SK-N-SH (cell line): ENCODE data around the gene PARD3. TPM values are rescaled to one million over a fixed set of nuclear protein-coding genes. Genes with fewer than 3 reads are reported as not detected.

ENCODE experiments used
- CTCF ChIA-PET: fragments of 300-600, 350-600 bp; formaldehyde crosslinking; extraction: SDS; loops from one replicate; lab custom pipeline; 2021; lab: Yijun Ruan, JAX
- POLR2A ChIA-PET: fragments of 350-600 bp; sonication (Branson Sonifier 250); formaldehyde crosslinking; extraction: SDS; loops from one replicate; lab custom pipeline; 2020; ENCODE audit warnings: antibody characterized with exemption, inconsistent platforms; lab: Yijun Ruan, JAX
- DNase-seq: peaks from one replicate; pipeline ENCODE4 v3.0.0; 2012
- H2AFZ ChIP-seq: fragments of 200-600 bp; sonication (generic); 2 replicates; pipeline ENCODE4 v1.8.1; 2016; ENCODE audit warnings: antibody characterized with exemption, mild to moderate bottlenecking, low read depth
- H3F3A ChIP-seq: fragments of 200-600 bp; sonication (generic); replicated peaks from 2 replicates; pipeline ENCODE3; 2016; ENCODE audit warnings: antibody characterized with exemption, mild to moderate bottlenecking; ENCODE audit not compliant: insufficient read depth
- H3K27ac ChIP-seq, 2 experiments: fragments of 200-500 bp in 1 of 2; fragments of 200-600 bp in 1 of 2; sonication (Bioruptor generic) in 1 of 2; sonication (generic), shearing (Covaris generic) in 1 of 2; 2 replicates each; pipeline versions ENCODE4 v1.5.1 to v1.6.1; 2014 to 2016; ENCODE audit warnings: low read depth in 2 of 2, inconsistent platforms in 1 of 2, low read length in 1 of 2, mild to moderate bottlenecking in 1 of 2, mixed read lengths in 1 of 2
- H3K27me3 ChIP-seq: fragments of 200-600 bp; sonication (generic), shearing (Covaris generic); 2 replicates; pipeline ENCODE4 v1.6.1; 2016; ENCODE audit warnings: mixed run types; ENCODE audit not compliant: insufficient read depth
- H3K36me3 ChIP-seq, 2 experiments: fragments of 200-500 bp in 1 of 2; fragments of 200-600 bp in 1 of 2; sonication (Bioruptor generic) in 1 of 2; sonication (generic) in 1 of 2; replicated peaks in 1 of 2; 2 replicates each; pipeline versions ENCODE3 to v1.5.1; 2014 to 2016; ENCODE audit warnings: low read length in 1 of 2, mild to moderate bottlenecking in 1 of 2; ENCODE audit not compliant: insufficient read depth in 2 of 2, control insufficient read depth in 1 of 2
- H3K4me1 ChIP-seq, 2 experiments: fragments of 200-500 bp in 1 of 2; fragments of 200-600 bp in 1 of 2; sonication (Bioruptor generic) in 1 of 2; sonication (generic), shearing (Covaris generic) in 1 of 2; 2 replicates each; pipeline versions ENCODE4 v1.5.1 to v1.6.1; 2014 to 2016; ENCODE audit warnings: low read depth in 1 of 2, low read length in 1 of 2, mixed run types in 1 of 2; ENCODE audit not compliant: insufficient read depth in 2 of 2, control insufficient read depth in 1 of 2
- H3K4me2 ChIP-seq: fragments of 200-600 bp; sonication (generic), shearing (Covaris generic); 2 replicates; pipeline ENCODE4 v1.6.1; 2017; ENCODE audit warnings: mixed run types
- H3K4me3 ChIP-seq, 2 experiments: fragments of 200-500 bp in 1 of 2; fragments of 200-600 bp in 1 of 2; sonication (Bioruptor generic) in 1 of 2; sonication (generic), shearing (Covaris generic) in 1 of 2; 2 replicates each; pipeline versions ENCODE4 v1.5.1 to v1.8.1; 2014 to 2016; ENCODE audit warnings: low read depth in 2 of 2, inconsistent platforms in 1 of 2, low read length in 1 of 2, mild to moderate bottlenecking in 1 of 2, mixed read lengths in 1 of 2, moderate library complexity in 1 of 2
- H3K79me2 ChIP-seq: fragments of 200-600 bp; sonication (generic); 2 replicates; pipeline ENCODE4 v1.8.1; 2017; ENCODE audit warnings: mild to moderate bottlenecking; ENCODE audit not compliant: insufficient read depth
- H3K9ac ChIP-seq: fragments of 200-600 bp; sonication (generic); 2 replicates; pipeline ENCODE4 v1.6.1; 2017; ENCODE audit warnings: mixed run types
- H3K9me2 ChIP-seq: fragments of 200-600 bp; sonication (generic); 2 replicates; pipeline ENCODE4 v1.6.1; 2017; ENCODE audit warnings: mixed run types
- H3K9me3 ChIP-seq: fragments of 200-600 bp; sonication (generic); 2 replicates; pipeline ENCODE4 v1.6.1; 2017; ENCODE audit warnings: mixed run types, mild to moderate bottlenecking, moderate library complexity
- H4K20me1 ChIP-seq: fragments of 200-600 bp; sonication (generic); 2 replicates; pipeline ENCODE4 v1.6.1; 2017; ENCODE audit warnings: mild to moderate bottlenecking, mixed run types; ENCODE audit not compliant: insufficient read depth
- FOSL2 ChIP-seq: IDR thresholded peaks from 2 replicates; pipeline ENCODE4 v1.4.0; 2012; ENCODE audit warnings: low read depth, mild to moderate bottlenecking, moderate library complexity, borderline replicate concordance
- FOXJ3 ChIP-seq: sonication (generic); formaldehyde crosslinking; IDR thresholded peaks from 2 replicates; pipeline ENCODE4 v1.5.1; 2020; ENCODE audit warnings: mild to moderate bottlenecking, missing genetic modification reagents
- GATA2 ChIP-seq: sonication (generic); formaldehyde crosslinking; IDR thresholded peaks from 2 replicates; pipeline ENCODE4 v1.5.0; 2020; ENCODE audit warnings: mild to moderate bottlenecking, missing genetic modification reagents
- JUND ChIP-seq: IDR thresholded peaks from 2 replicates; pipeline ENCODE4 v1.4.0; 2012
- NRF1 ChIP-seq: IDR thresholded peaks from 2 replicates; pipeline ENCODE4 v1.6.1; 2012; ENCODE audit warnings: low read depth, mild to moderate bottlenecking, low read length
- RAD21 ChIP-seq: IDR thresholded peaks from 2 replicates; pipeline ENCODE4 v1.6.1; 2012; ENCODE audit warnings: mild to moderate bottlenecking, low read length
- RCOR1 ChIP-seq: fragments of 150-350 bp; IDR thresholded peaks from 2 replicates; pipeline ENCODE4 v1.6.1; 2017; ENCODE audit warnings: antibody characterized with exemption, low read length
- RFX5 ChIP-seq: IDR thresholded peaks from 2 replicates; pipeline ENCODE4 v1.6.1; 2012; ENCODE audit warnings: mild to moderate bottlenecking, improper control_type of control experiment, low read length
- SIN3A ChIP-seq: IDR thresholded peaks from 2 replicates; pipeline ENCODE4 v1.6.1; 2012; ENCODE audit warnings: low read depth, mild to moderate bottlenecking, low read length, moderate library complexity, borderline replicate concordance
- TCF12 ChIP-seq: IDR thresholded peaks from 2 replicates; pipeline ENCODE4 v1.4.0; 2012
- TEAD4 ChIP-seq: IDR thresholded peaks from 2 replicates; pipeline ENCODE4 v1.4.0; 2012; ENCODE audit warnings: mild to moderate bottlenecking, borderline replicate concordance; ENCODE audit not compliant: insufficient read depth
- YY1 ChIP-seq: IDR thresholded peaks from 2 replicates; pipeline ENCODE4 v1.4.0; 2012; ENCODE audit warnings: low read depth, mild to moderate bottlenecking
- WGBS: methylation state at CpG from one replicate; pipeline ENCODE4 v1.1.6; 2017; ENCODE audit warnings: low lambda C conversion rate; 5-methylcytosine and 5-hydroxymethylcytosine counted together
- polyA plus RNA-seq, 3 experiments: library from polyadenylated mRNA; depleted of rRNA; stranded (reverse); fragments of >200 nt; gene quantifications; 2 replicates each; pipeline ENCODE4 v1.2.3, GENCODE V29; 2012
- TF ChIP-seq, protein P1 (sequence below): IDR thresholded peaks from 2 replicates; pipeline ENCODE4; 2012
- TF ChIP-seq, protein P2 (sequence below): fragments of 150-350 bp; IDR thresholded peaks from 2 replicates; pipeline ENCODE4 v1.6.1; 2016; ENCODE audit warnings: mild to moderate bottlenecking, low read depth, low read length
- TF ChIP-seq, protein P3 (sequence below): IDR thresholded peaks from 2 replicates; pipeline ENCODE4 v1.4.0; 2012; ENCODE audit warnings: low read depth, borderline replicate concordance

Gene PARD3
- polyA plus RNA-seq, 1 of the 3 experiments (the other 2 are of a cell fraction): 29.4 TPM

DNA sequence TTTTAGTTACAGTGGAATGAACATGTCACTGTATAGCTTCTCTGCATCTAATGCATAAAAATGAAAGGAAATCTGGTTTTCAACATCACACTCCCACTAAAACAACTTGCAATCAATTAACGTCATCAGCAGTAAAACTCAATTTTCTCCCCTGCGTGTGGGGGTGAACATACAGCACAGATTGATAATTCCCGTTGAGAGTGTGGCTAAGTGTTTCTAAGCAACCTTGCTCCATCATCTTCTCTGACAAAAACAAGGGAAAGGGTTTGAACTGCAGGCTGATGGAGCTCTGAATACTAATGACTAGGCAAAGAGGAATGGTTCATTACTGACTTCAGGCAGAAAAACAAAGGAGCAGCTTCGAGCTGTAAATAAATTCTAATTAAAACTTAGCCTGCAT is 238.3 kb downstream of the PARD3 start:
- Histone ChIP-seq H3K9me2 (no peaks in the 10 kb centered on the region), H2AFZ (no peak overlapping the region), H3K9me3 (no peaks in the 10 kb centered on the region), H3K79me2 (peaks cover 44% of the 10 kb centered on the region), H3K4me3 (0 out of 4 replicates have a peak overlapping the region, but pooled peaks of 1 of the 2 experiments have one; percentile 4), H3K4me1 (peaks cover 3 to 37% of the 10 kb centered on the region in 2 experiments), H3K9ac (no peak overlapping the region), H3K36me3 (no peaks in the 10 kb centered on the region), H3K27ac (peak overlapping the region in 1 of 2 experiments; percentile 1; a peak in 1 of 4 replicates), H4K20me1 (no peaks in the 10 kb centered on the region), H3K27me3 (no peaks in the 10 kb centered on the region), H3F3A (peaks cover 10% of the 10 kb centered on the region), H3K4me2 (peak overlapping the region; percentile 23; the same call in 1 of the 2 replicates)
- TF ChIP-seq JUND: no peak
- no peak for TF ChIP-seq NRF1
- TF ChIP-seq, protein P1, sequence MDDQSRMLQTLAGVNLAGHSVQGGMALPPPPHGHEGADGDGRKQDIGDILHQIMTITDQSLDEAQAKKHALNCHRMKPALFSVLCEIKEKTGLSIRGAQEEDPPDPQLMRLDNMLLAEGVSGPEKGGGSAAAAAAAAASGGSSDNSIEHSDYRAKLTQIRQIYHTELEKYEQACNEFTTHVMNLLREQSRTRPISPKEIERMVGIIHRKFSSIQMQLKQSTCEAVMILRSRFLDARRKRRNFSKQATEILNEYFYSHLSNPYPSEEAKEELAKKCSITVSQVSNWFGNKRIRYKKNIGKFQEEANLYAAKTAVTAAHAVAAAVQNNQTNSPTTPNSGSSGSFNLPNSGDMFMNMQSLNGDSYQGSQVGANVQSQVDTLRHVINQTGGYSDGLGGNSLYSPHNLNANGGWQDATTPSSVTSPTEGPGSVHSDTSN: no peak
- TF ChIP-seq YY1: no peak
- peak; percentile 25 for DNase-seq
- WGBS: 42% methylated on average over 4 of the region's 4 CpGs
- CTCF ChIA-PET: no interaction called here
- POLR2A ChIA-PET: no interaction called here

DNA sequence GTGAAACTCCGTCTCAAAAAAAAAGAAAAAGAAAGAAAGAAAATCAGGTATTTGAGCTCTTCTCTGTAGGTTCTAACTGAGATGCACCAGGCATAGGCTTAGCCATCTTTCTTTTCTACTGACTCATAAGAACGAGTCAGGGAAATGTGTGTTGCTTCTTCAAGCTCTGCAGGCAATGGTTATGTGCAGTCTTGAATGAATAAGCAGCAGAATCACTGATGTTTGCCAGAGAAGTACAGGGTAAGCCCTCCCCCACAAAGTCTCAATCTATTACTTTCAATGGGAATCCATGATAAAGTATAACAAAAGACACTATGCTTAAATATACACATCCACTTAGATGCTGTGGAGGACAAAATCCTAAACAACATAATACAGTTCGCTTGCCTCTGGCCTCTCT is 239.2 kb downstream of the PARD3 start:
- no peaks in the 10 kb centered on the region for H3K9me2 ChIP-seq
- peaks cover 3 to 31% of the 10 kb centered on the region in 2 experiments for H3K4me1 ChIP-seq
- H3F3A ChIP-seq: peaks cover 3% of the 10 kb centered on the region
- no peaks in the 10 kb centered on the region for H4K20me1 ChIP-seq
- H3K4me2 ChIP-seq: peak overlapping the region; percentile 23
- CTCF ChIA-PET: interaction anchor here (1.1 to 1.2 kb wide), 2 partner anchors 27 to 63 kb away, joined by 3 read pairs; no protein-coding TSS in a partner anchor
- POLR2A ChIA-PET: no interaction called here
- no peaks in the 10 kb centered on the region for H3K27me3 ChIP-seq
- H3K9ac ChIP-seq: no peak overlapping the region
- no peak for TF ChIP-seq TEAD4
- no peak for TF ChIP-seq RFX5
- TF ChIP-seq TCF12: peak; percentile 25; the same call in 1 of the 2 replicates
- no peak for TF ChIP-seq SIN3A
- peak; percentile 12; the same call in 1 of the 2 replicates for TF ChIP-seq FOSL2
- no peak for TF ChIP-seq GATA2
- TF ChIP-seq, all 33 proteins: peak for 2
- peaks cover 46% of the 10 kb centered on the region for H3K79me2 ChIP-seq
- 60% methylated on average over 3 of the region's 3 CpGs for WGBS
- no peak overlapping the region for H3K4me3 ChIP-seq
- H2AFZ ChIP-seq: no peak overlapping the region
- H3K36me3 ChIP-seq: no peaks in the 10 kb centered on the region
- DNase-seq: no peak
- peak overlapping the region in 1 of 2 experiments; percentile 13; a peak in 1 of 4 replicates for H3K27ac ChIP-seq
- H3K9me3 ChIP-seq: no peaks in the 10 kb centered on the region

DNA sequence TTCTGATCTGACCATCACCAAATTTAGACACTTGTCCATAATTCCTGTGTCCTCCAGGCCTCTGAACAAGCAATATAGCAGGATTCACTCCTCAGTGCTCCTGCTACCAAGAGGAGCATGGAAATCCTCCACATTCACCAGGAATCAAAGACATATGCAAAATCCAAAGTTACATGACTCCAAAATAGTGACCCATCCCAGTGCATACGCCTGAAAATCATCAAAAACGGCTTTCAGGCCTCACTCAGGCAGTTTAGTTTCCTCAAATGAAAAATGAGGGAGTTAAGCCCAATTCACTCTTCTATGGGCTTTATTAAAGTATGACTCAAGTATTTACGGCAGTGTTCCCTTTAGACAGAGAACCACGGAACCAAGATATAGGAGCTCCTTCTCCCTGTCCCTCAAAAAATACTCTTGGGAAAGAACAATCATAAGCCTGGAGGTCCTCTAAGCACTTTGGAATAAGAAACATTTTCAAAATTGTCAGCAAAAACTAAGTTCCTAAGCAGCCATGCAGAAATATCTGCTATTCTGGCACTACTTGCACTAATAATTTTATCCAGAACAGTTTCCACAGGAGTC is 240.7 kb downstream of the PARD3 start:
- H3K4me2 ChIP-seq: no peak overlapping the region
- H3K27me3 ChIP-seq: no peaks in the 10 kb centered on the region
- no peak overlapping the region for H3K27ac ChIP-seq
- ChIA-PET POLR2A (interaction anchor here (0.9 kb wide), 1 partner anchor 11 kb away, joined by 3 read pairs; no protein-coding TSS in a partner anchor), CTCF (interaction anchor here (0.9 to 1.2 kb wide), 3 partner anchors 31 to 391 kb away, joined by 3 read pairs; no protein-coding TSS in a partner anchor)
- H3K4me1 ChIP-seq: peaks cover 3 to 23% of the 10 kb centered on the region in 2 experiments
- H2AFZ ChIP-seq: no peak overlapping the region
- no peaks in the 10 kb centered on the region for H3K9me3 ChIP-seq
- DNase-seq: no peak
- no peak overlapping the region for H3K9ac ChIP-seq
- no peaks in the 10 kb centered on the region for H3K36me3 ChIP-seq
- WGBS: 84% methylated on average over 4 of the region's 4 CpGs
- no peak overlapping the region for H3K4me3 ChIP-seq
- peaks cover 41% of the 10 kb centered on the region for H3K79me2 ChIP-seq
- no peaks in the 10 kb centered on the region for H3F3A ChIP-seq
- no peaks in the 10 kb centered on the region for H4K20me1 ChIP-seq
- H3K9me2 ChIP-seq: no peaks in the 10 kb centered on the region
- TF ChIP-seq RCOR1 (no peak), RAD21 (no peak), FOXJ3 (no peak), YY1 (no peak)
- TF ChIP-seq, protein P2, sequence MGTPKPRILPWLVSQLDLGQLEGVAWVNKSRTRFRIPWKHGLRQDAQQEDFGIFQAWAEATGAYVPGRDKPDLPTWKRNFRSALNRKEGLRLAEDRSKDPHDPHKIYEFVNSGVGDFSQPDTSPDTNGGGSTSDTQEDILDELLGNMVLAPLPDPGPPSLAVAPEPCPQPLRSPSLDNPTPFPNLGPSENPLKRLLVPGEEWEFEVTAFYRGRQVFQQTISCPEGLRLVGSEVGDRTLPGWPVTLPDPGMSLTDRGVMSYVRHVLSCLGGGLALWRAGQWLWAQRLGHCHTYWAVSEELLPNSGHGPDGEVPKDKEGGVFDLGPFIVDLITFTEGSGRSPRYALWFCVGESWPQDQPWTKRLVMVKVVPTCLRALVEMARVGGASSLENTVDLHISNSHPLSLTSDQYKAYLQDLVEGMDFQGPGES: no peak
- TF ChIP-seq, protein P3, sequence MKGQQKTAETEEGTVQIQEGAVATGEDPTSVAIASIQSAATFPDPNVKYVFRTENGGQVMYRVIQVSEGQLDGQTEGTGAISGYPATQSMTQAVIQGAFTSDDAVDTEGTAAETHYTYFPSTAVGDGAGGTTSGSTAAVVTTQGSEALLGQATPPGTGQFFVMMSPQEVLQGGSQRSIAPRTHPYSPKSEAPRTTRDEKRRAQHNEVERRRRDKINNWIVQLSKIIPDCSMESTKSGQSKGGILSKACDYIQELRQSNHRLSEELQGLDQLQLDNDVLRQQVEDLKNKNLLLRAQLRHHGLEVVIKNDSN: no peak
